HCT116 (cell line): ENCODE measurements around the gene LAMB4. TPM values are rescaled to one million over a fixed set of nuclear protein-coding genes. Genes with fewer than 3 reads are reported as not detected.

Source experiments
- ATAC-seq: fragments of 200-7000 bp; cut with Tn5 transposase; 2 replicates; pipeline ENCODE4 v1.9.1; 2020; ENCODE audit warnings: mild to moderate bottlenecking, moderate library complexity
- BruUV-seq: library from RNA; stranded (reverse); fragments of 400-500 nt; replicated peaks from 2 replicates; lab custom pipeline; 2021; lab: Mats Ljungman, UMichigan
- CTCF ChIA-PET: fragments of 300-600 bp; sonication (Branson Sonifier 250); formaldehyde crosslinking; loops from one replicate; lab custom pipeline; 2021; ENCODE audit warnings: antibody characterized with exemption; lab: Charles Lee
- POLR2A ChIA-PET: fragments of 300-600, 350-600 bp; sonication (Branson Sonifier 250); formaldehyde crosslinking; loops from one replicate; lab custom pipeline; 2021; ENCODE audit warnings: antibody characterized with exemption; lab: Charles Lee
- RAD21 ChIA-PET, 2 experiments: fragments of 300-600 bp; sonication (Branson Sonifier 250); formaldehyde crosslinking; loops; one replicate each; lab custom pipeline; 2023; ENCODE audit warnings: low total read pairs in 2 of 2; ENCODE audit not compliant: uncharacterized antibody in 2 of 2, unreplicated experiment in 2 of 2, low non-redundant PET in 1 of 2; lab: Charles Lee
- DNase-seq: peaks from one replicate; pipeline ENCODE4 v3.0.0-alpha.2; 2010; ENCODE audit warnings: low read depth, low spot score
- H2AFZ ChIP-seq: fragments of 200-600 bp; shearing (Covaris generic), sonication (generic); 2 replicates; pipeline ENCODE4 v1.6.1; 2017; ENCODE audit warnings: low read depth, mixed run types, mixed read lengths, antibody characterized with exemption, low read length; ENCODE audit not compliant: poor library complexity, severe bottlenecking
- H3K27ac ChIP-seq: 2 replicates; pipeline ENCODE4 v1.5.1; 2012; ENCODE audit warnings: low read depth, low read length
- H3K27me3 ChIP-seq: fragments of 200-600 bp; sonication (generic); 2 replicates; pipeline ENCODE4 v1.6.1; 2016; ENCODE audit warnings: mixed run types, low read length, mixed read lengths; ENCODE audit not compliant: insufficient read depth
- H3K36me3 ChIP-seq, 2 experiments: fragments of 200-500 bp in 1 of 2; fragments of 200-600 bp in 1 of 2; sonication (Bioruptor generic) in 1 of 2; sonication (generic) in 1 of 2; 2 replicates each; pipeline versions ENCODE4 v1.5.1 to v1.6.1; 2014 to 2016; ENCODE audit warnings: low read length in 2 of 2, inconsistent platforms in 1 of 2, mixed read lengths in 1 of 2, mixed run types in 1 of 2; ENCODE audit not compliant: insufficient read depth in 2 of 2, control insufficient read depth in 1 of 2
- H3K4me1 ChIP-seq, 2 experiments: fragments of 200-600 bp in 1 of 2; sonication (generic) in 1 of 2; 2 replicates each; pipeline versions ENCODE4 v1.5.1 to v1.6.1; 2012 to 2017; ENCODE audit warnings: low read length in 2 of 2, inconsistent platforms in 1 of 2, mild to moderate bottlenecking in 1 of 2, mixed read lengths in 1 of 2, mixed run types in 1 of 2, moderate library complexity in 1 of 2; ENCODE audit not compliant: insufficient read depth in 2 of 2, control insufficient read depth in 1 of 2
- H3K4me2 ChIP-seq: fragments of 200-600 bp; sonication (generic); 2 replicates; pipeline ENCODE4 v1.6.1; 2017; ENCODE audit warnings: mixed run types, low read length, mixed read lengths
- H3K4me3 ChIP-seq, 2 experiments: fragments of 200-600 bp in 1 of 2; sonication (generic) in 1 of 2; replicated peaks in 1 of 2; 2 replicates each; pipeline ENCODE4 v1.5.1; 2011 to 2016; ENCODE audit warnings: low read length in 2 of 2, control low read depth in 1 of 2, low read depth in 1 of 2, mild to moderate bottlenecking in 1 of 2, mixed read lengths in 1 of 2, mixed run types in 1 of 2
- H3K79me2 ChIP-seq: fragments of 200-600 bp; sonication (generic); 2 replicates; pipeline ENCODE4 v1.6.1; 2017; ENCODE audit warnings: mild to moderate bottlenecking, mixed run types, low read length, moderate library complexity, mixed read lengths; ENCODE audit not compliant: insufficient read depth
- H3K9ac ChIP-seq: fragments of 200-600 bp; sonication (generic); 2 replicates; pipeline ENCODE4 v1.6.1; 2016; ENCODE audit warnings: low read length, mixed read lengths
- H3K9me2 ChIP-seq: fragments of 200-600 bp; sonication (generic), shearing (Covaris generic); 2 replicates; pipeline ENCODE4 v1.6.1; 2017; ENCODE audit warnings: mixed run types, mild to moderate bottlenecking, moderate library complexity; ENCODE audit not compliant: insufficient read depth
- H3K9me3 ChIP-seq, 2 experiments: fragments of 200-500 bp in 1 of 2; fragments of 200-600 bp in 1 of 2; sonication (Bioruptor generic) in 1 of 2; sonication (generic) in 1 of 2; 2 replicates each; pipeline ENCODE4 v1.6.1; 2014 to 2017; ENCODE audit warnings: low read length in 2 of 2, mixed read lengths in 2 of 2, inconsistent platforms in 1 of 2, low read depth in 1 of 2, mild to moderate bottlenecking in 1 of 2, mixed run types in 1 of 2, moderate library complexity in 1 of 2; ENCODE audit not compliant: control insufficient read depth in 1 of 2, insufficient read depth in 1 of 2
- H4K20me1 ChIP-seq: fragments of 200-600 bp; sonication (generic), shearing (Covaris generic); 2 replicates; pipeline ENCODE4 v1.6.1; 2017; ENCODE audit warnings: mixed run types, mild to moderate bottlenecking, moderate library complexity; ENCODE audit not compliant: insufficient read depth
- CTCF ChIP-seq, 3 experiments: fragments of 200-600 bp in 1 of 3; sonication (generic) in 1 of 3; IDR thresholded peaks in 2 of 3; conservative IDR thresholded peaks in 1 of 3; 2 replicates each; pipeline ENCODE4 v1.5.1; 2012 to 2017; ENCODE audit warnings: low read depth in 2 of 3, low read length in 2 of 3, antibody characterized with exemption in 1 of 3, borderline replicate concordance in 1 of 3, control low read depth in 1 of 3, mild to moderate bottlenecking in 1 of 3, mixed read lengths in 1 of 3, mixed run types in 1 of 3, moderate library complexity in 1 of 3; ENCODE audit not compliant: insufficient read depth in 1 of 3
- EZH2 ChIP-seq: fragments of 200-600 bp; sonication (generic); IDR thresholded peaks from 2 replicates; pipeline ENCODE4 v1.6.1; 2017; ENCODE audit warnings: antibody characterized with exemption, mixed run types
- RAD21 ChIP-seq: IDR thresholded peaks from 2 replicates; pipeline ENCODE4 v1.6.1; 2012; ENCODE audit warnings: low read depth, mild to moderate bottlenecking
- ZBTB33 ChIP-seq: IDR thresholded peaks from 2 replicates; pipeline ENCODE4 v1.6.1; 2011; ENCODE audit warnings: mild to moderate bottlenecking, low read length, moderate library complexity; ENCODE audit not compliant: insufficient replicate concordance; ENCODE audit errors: extremely low read depth
- intact Hi-C: fragments of 100-400 bp; cut with micrococcal nuclease; formaldehyde crosslinking; loops from 2 replicates; pipeline ENCODE4 v1.10.0; 2022
- total RNA-seq: library from RNA; stranded (reverse); gene quantifications from one replicate; pipeline ENCODE4 v1.2.1, GENCODE V29; 2021; ENCODE audit not compliant: unreplicated experiment
- TF ChIP-seq, protein P1 (sequence below): IDR thresholded peaks from 2 replicates; pipeline ENCODE4 v1.6.1; 2012

Gene LAMB4
- total RNA-seq, 1 experiment from 2014 or later: not detected

- no peaks in the 10 kb centered on the region for H3K27me3 ChIP-seq
- no peak overlapping the region for H3K27ac ChIP-seq
- ATAC-seq: no peak
- H3K4me3 ChIP-seq: no peak overlapping the region
- H4K20me1 ChIP-seq: no peaks in the 10 kb centered on the region
- H3K9me2 ChIP-seq: no peaks in the 10 kb centered on the region
- H3K4me2 ChIP-seq: no peak overlapping the region
- RAD21 ChIA-PET: no interaction called here
- no peak overlapping the region for H3K9ac ChIP-seq
- intact Hi-C loops: no loop called here
- TF ChIP-seq CTCF (IDR thresholded peaks at IDR 0.05 in 2 of 3, conservative IDR thresholded peaks at IDR 0.05 in 1 of 3; ENCODE audit: borderline replicate concordance in 1 of 3, insufficient read depth in 1 of 3, low read depth in 2 of 3, low read length in 2 of 3) (no peak), RAD21 (no peak), ZBTB33 (no peak), EZH2 (no peak)
- TF ChIP-seq, protein P1, sequence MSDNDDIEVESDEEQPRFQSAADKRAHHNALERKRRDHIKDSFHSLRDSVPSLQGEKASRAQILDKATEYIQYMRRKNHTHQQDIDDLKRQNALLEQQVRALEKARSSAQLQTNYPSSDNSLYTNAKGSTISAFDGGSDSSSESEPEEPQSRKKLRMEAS: no peak
- H3K36me3 ChIP-seq: no peaks in the 10 kb centered on the region
- POLR2A ChIA-PET: no interaction called here
- no TSS peak for BruUV-seq
- DNase-seq: no peak
- no peaks in the 10 kb centered on the region for H3K9me3 ChIP-seq
- CTCF ChIA-PET: no interaction called here
- H2AFZ ChIP-seq: no peak overlapping the region
- H3K79me2 ChIP-seq: no peaks in the 10 kb centered on the region
- no peaks in the 10 kb centered on the region for H3K4me1 ChIP-seq
Observed at GRCh38 chr7:108078211-108078673, 51.9 kb downstream of the LAMB4 start.
